ENCODE data around the gene ATP2C1.
"Not testable (repeated sequence)": the region's sequence is repeated elsewhere in the genome, so short reads cannot be mapped to it uniquely, and the experiment has no call there.

The ATP2C1 gene

DNA sequence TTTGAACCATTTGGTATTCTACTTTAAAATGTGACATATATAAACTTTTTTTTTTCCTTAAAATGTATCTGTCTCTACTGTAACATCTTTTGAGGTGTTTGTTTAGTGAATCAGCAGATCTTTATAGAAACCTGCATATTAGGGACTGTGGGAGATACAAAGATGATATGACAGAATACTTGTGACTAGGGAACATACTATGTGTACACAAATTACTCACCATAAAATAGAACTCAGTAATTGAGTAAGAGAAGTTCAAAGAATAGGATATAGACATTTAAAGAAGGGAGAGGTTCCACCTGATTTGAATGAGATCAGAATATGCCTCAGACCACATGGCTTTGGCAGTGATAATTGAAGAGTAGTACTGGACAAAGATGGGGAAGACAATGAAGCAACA, 47.9 kb downstream of the ATP2C1 start:
- no peak for DNase-seq

DNA sequence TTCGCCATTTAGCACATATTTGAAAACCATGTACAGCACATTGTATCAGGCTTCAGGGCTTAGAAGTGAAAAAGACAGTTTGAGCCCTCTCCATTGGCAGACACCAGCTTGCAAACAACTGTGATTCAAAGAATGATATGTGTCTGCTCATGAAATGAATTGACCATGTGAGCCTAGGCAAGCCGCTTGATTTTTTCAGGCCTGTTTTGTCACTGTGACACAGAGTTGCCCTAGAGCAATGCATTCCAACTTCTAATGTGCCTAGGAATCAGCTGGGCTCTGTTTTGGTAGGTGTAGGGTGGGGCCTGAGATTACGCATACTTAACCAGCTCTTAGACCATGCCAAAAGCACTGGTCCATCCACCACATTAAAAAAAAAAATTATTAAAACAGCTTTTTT, 53.0 kb downstream of the ATP2C1 start:
- no peak for DNase-seq

DNA sequence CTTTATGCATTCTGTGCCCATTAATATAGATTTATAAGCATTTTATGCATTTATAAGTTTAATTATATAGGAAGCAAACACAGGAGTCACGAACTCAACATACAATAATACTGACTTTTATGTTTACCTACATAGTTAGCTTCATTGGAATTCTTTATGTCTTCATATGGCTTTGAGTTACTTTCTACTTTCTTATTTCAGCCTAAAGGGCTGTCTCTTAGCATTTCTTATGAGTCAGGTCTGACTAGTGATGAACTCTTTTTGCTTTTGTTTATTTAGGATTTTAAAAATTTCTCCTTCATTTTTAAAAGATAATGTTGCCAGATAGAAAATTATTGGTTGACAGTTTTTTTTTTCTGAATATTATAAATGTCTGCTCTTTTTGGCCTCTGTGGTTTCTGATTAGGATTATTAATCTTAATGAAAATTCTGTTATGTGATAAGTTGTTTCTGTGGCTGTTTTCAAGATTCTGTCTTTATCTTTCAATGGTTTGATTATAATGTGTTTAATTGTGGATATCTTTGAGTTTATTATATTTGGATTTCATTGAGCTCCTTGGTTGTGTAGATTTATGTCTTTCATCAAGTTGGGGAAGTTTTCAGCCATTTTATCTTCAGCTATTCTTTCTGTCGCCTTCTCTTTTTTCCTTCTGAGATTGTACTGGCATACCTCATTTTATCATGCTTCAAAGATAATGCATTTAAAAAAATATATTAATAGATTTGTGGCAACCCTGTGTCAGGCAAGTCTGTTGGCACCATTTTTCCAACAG, 54.3 kb downstream of the ATP2C1 start:
- no peak for DNase-seq

DNA sequence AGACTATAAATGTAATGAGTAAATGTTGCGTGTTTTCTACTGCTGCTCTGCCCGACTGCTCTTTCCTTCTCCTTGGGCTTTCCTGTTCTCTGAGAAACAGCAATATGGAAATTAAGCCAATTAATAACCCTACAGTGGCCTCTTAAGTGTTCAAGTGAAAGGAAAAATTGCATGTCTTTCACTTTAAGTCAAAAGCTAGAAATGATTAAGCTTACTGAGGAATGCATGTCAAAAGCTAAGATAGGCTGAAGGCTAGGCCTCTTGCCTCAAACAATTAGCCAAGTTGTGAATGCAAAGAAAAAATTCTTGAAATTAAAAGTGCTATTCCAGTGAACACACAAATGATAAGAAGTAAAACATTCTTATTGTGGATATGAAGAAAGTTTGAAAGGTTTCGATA, 55.0 kb downstream of the ATP2C1 start:
- no peak for DNase-seq

DNA sequence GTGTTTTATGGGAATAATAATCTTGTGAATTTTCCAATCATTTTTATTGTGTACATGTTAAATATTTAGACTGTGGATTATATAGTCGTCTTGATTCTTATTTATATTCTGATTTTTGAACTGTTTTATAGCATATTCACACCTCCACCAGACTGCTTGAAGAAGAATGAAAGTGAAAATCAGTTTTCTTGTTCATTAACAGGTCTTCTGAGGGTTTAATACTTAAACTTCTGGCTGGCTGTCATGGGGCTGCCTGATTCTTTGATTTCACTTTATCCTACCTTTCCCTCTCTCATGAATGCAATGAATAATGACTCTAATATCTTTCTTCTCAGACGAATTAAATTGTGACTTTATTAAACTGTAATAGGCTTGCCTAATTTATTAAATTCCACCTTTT, 56.2 kb downstream of the ATP2C1 start:
- no peak for DNase-seq

DNA sequence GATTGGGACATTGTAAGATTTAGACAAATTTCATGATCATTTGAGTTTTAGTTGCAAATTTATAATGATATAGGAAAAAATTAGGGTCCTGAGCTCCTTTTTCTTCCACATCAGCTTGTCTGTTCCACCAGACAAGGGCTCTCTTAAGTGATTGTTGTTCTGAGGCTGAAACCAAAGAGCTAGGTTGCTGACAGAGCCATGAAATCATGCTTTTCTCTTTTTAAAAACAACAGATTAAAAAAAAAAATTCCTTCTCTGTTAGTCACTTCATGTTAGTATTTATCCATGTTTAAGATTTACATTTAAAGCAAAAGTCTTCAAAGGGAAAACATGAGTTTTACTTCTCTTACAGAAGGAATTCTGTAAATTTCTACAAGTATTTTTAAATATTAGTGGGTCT, 56.8 kb downstream of the ATP2C1 start:
- DNase-seq = no peak

DNA sequence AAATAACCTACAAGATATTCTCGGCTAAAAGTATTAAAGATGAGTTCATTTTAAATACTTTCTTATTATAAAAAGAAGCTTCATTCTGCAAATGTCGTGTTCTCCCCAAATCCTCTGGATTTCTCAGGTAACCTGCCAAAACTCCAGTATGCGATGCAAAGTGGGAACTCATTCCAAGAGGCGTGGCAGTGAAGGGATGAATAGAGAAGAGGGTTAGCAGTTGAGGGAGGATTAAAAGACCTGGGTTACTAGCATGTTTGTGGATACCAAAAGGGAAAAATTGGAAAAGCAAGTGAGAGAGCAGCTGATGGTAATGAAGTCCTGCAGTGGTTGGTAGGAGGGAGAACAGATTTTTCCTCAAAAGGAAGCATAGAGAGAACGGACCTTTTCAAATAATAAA, 61.6 kb downstream of the ATP2C1 start:
- DNase-seq = no peak

DNA sequence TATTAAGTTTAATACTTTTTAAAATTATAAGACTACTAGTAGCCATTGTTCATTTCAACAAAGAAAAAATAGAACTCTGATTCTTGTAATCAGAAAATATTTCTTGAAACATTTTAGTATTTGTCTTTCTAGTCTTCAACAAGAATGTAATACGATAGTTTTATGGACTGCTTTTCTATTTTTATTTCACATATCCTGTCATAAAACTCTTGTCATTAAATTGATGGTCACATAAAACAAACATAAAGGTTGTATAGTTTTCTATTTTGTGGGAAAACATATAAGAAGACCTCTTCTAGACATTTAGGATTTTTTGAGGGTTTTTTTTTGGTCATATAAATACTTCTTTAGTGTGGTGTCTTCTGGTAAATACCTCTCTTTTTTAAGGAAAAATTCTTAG, 62.4 kb downstream of the ATP2C1 start:
- no peak for DNase-seq

DNA sequence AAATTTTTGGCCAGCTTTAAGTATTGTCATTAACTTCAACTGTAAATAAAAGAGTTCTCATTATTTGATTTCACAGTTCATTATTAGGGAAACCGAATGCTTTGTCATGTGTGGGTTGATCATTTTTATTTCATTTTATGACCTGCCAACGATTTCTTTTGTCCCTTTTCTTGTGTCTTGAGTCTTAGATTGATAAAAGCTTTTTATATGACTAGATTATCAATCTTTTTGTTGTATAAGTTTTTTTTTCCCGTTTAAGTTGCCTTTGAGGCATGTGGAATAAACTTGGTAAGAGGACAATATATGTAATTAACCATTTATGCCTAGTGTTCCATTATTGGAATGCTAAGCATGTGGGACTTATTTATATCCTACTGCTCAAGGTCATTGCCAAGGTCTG, 62.8 kb downstream of the ATP2C1 start:
- no peak for DNase-seq

DNA sequence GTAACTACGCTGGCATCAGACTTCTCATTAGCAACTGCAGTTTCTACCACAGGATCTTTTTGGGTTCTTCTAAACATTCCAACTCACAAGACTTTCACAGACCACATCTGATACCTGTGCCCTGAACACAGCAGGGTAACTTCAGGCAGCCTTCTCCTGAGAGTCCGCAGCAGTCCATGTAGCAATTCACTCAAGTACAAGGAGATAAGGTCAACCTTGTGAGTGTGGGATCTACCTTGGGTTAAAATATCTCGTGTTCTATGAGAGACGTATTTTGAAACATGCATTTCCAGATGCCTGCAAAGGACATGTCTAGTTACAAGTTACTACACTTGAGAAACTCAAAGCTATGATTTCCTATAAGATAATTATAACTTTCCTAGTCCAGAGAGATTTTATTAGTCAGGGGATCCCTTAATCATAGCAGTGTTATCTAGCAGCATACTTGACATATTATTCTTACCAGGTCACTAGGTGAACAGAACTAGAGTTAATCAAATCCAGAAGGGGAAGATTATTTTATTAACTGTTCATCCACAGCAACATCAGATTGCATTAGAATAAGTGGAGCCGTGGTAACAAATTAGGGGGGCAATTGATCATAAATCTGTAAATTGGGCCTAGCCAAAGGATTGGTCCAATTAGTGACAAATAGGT, 66.4 kb downstream of the ATP2C1 start:
- no peak for DNase-seq

DNA sequence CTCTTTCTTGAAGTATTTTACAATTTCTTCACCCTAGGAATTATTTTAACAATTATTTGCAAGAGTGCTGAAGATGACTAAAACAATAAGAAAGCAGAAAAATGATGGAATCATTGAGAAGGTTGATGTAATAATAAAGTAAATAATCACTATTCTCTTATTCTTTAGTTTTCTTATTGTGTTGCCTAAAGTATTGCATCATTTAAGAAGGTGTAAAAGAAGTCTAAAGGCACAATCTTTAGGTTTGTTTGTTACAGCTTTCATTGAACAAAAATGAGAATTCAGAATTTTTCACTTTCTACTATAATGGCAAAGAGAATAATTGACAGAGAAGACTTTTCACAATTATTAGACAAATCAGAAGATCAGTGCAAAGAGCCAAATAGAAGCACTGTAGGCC, 67.6 kb downstream of the ATP2C1 start:
- no peak for DNase-seq

DNA sequence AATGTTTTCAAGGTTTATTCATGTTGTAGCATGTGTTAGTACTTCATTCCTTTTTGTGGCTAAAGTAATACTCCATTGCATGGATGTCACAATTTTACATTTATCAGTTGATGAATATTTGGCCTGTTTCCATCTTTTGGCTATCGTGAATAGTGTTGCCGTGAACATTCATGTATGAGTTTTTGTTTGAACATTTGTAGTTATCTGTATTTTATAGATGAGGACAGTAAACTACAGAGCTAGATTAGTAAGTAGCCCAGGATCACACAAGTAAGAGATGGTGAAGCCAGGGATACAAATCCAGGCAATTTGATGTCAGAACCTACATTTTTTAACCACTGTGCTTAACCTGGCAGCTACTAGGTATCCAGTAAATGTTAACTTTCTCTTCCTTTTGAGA, 69.6 kb downstream of the ATP2C1 start:
- DNase-seq = no peak

DNA sequence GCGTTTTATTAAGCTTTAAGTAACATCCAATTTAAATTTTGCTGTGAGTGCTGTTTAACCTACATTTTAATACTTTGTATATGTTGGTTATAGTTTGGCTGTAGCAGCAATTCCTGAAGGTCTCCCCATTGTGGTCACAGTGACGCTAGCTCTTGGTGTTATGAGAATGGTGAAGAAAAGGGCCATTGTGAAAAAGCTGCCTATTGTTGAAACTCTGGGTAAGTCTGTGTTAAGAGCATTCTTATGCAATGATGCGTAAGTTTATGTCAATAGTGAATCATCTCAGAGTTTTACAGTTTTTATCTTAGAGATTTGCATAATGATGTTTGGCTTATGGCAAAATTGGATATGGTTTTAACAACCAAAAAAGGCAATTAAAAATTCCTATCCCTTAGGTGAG, 70.0 kb downstream of the ATP2C1 start:
- no peak for DNase-seq

DNA sequence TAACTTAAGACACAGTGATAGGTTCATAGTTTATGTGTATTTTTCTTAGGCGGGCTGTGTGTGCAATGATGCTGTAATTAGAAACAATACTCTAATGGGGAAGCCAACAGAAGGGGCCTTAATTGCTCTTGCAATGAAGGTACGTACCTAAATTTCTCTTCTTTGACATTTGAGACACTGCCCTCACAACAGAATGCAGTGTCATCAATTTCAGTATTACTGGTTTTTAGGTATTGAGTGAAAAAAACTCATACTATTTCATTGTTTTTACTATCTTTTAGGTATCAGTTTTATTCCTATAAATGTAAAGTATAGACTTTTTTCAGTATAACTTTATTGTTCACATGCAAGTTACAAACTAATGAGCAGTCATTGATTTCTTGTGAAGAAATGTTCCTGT, 73.4 kb downstream of the ATP2C1 start:
- DNase-seq = no peak

DNA sequence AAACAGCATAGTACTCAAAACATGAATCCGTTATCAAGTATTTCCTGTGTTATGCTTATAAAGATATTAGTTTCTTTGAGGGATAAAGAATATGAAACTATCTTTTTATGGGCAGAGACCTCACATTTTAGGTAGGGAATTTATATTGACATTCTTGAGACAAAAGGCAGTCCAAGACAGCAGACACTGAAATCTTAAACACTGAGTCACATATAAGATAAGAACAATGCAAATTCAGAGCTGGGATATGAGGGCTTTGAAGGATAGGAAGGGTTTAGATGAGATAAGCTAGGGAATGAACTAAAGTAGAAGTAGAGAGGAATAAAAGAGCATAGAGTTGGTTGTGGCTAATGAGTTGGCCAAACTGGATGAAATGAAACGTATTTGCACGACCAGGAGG, 74.3 kb downstream of the ATP2C1 start:
- no peak for DNase-seq

DNA sequence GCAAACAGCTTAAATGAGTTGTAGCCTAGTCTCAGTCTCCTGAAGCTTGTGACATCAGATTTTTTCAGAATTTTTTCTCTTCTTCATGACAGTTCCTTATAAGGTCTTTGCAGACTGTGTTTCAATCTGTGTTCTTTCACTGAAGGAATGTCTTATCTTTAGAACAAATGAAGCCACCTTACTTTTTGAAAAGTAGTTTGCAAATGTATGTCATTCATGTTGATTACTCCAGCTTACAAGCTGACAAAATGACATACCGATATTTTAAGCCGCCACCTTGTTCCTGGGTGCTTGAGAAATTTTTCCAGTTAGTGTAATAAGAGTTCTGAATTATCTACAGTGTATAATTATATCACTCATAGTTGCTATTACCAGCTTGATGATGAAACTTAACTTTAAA, 75.7 kb downstream of the ATP2C1 start:
- no peak for DNase-seq

DNA sequence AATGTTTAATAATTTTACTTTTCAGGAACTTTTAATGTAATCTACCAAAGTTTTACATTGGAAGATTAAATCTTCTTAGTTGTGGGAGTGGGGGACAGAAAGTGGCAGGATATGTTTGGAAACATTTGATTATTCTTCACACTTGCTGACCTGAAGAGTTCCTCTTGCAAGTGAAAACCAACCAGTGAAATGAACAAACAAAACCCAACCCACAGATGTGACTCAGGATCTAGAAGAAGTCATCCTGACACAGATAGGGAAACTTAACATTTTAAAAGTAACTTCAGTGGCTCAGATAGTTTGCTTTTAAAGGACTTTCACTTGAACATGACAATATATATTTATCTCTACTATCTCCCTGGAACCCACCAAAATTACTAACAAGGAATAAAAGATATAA, 77.3 kb downstream of the ATP2C1 start:
- no peak for DNase-seq

DNA sequence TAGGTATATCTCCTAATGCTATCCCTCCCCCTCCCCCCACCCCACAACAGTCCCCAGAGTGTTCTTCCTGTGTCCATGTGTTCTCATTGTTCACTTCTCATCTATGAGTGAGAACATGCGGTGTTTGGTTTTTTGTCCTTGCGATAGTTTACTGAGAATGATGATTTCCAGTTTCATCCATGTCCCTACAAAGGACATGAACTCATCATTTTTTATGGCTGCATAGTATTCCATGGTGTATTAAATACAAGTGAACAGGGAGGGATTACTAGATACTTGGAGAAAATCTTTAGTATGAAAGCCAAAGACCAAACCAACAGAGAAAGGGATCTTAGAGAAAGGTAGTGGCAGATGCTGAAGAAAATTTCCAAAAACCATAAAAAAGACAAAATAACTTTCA, 78.7 kb downstream of the ATP2C1 start:
- DNase-seq = not testable (repeated sequence)

DNA sequence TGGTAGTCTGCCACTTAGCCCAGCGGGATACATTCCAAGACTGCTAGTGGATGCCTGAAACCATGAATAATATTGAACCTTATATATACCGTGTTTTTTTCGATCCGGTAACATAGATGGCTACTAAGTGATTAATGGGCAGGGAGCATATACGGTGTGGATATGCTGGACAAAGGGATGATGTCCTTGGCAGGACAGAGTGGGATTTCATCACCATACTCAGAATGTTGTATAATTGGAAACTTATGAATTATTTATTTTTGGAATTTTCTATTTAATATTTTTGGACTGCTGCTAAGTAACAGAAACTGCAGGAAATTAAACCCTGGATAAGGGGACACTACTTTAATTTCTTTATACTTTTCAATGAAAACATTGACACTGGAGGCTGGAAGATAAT, 79.5 kb downstream of the ATP2C1 start:
- DNase-seq = no peak

DNA sequence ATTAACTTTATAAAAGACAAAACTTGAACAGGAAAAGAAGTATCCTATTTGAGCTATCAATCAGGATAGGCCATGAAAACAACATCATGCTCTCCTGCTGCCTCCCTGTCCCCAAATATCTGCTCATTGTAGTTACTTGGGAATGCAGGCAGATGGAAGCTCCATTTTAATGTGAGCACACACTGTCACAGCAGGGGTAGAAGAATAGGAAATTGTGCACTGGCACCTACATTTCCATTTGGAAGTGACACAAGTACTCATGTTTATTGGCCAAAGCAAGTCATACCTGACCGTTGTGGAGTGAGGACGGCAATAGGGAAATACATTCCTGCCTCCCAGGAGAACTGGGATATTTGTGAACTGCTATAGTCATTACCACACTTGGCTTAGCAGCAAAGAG, 80.3 kb downstream of the ATP2C1 start:
- DNase-seq = no peak

DNA sequence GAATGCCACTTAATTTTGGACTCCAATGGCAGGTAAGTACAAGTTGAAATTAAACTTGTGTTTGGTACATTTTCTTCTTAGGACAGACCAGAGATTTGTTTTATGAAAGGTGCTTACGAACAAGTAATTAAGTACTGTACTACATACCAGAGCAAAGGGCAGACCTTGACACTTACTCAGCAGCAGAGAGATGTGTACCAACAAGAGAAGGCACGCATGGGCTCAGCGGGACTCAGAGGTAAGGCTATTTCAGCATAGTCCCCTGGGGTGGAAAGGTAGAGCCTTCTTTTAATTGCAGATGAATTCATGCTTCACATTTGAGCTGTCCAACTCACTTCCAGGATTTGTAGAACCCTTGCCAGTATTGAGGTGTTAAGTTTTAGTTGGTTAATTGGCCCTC, 81.4 kb downstream of the ATP2C1 start:
- no peak for DNase-seq

DNA sequence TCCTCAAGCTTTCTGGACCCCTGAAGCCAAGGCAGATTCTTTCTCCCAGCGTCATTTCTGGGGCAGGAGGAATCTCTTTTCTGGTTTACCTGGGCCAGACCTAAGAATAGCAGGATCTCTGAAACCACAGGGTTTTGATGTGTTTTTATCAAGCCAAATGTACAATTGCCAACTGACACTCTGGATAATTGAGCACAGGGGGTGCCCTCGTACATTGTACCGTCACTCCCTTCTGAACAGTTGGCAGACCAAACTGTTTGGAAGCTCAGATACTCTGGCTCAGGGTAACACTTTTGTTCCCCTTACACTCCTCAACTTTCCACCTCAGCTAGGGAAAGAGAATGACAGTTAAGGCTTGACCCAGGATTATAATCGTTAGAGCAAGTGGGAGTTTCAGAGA, 82.8 kb downstream of the ATP2C1 start:
- DNase-seq = no peak

DNA sequence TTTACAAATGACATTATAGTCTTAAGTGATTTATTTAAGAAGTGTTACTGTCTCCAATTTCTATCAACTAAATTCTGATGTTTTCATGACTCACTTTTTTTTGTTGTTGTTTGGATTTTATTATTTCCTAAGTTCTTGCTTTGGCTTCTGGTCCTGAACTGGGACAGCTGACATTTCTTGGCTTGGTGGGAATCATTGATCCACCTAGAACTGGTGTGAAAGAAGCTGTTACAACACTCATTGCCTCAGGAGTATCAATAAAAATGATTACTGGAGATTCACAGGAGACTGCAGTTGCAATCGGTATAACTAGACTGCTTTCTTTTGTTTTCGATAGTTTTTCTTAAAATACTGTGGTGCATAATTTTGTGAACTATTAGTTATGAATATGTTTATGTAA, 85.2 kb downstream of the ATP2C1 start:
- no peak for DNase-seq

DNA sequence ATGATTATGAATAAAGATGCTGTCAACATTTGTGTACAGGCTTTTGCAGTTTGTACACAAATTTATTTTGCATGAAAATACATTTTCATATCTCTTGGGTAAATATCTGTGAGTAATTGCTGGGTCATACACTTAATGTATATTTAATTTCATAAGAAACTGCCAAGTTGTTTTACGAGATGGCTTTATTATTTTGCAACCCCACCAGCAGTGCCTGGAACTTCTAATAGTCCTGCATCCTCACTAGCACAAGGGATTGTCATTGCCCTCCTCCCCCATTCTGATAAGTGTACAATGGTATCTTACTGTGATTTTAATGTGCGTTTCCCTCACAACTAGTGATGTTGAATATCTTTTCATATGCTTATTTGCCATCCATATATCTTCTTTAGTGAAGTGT, 87.6 kb downstream of the ATP2C1 start:
- DNase-seq = no peak

DNA sequence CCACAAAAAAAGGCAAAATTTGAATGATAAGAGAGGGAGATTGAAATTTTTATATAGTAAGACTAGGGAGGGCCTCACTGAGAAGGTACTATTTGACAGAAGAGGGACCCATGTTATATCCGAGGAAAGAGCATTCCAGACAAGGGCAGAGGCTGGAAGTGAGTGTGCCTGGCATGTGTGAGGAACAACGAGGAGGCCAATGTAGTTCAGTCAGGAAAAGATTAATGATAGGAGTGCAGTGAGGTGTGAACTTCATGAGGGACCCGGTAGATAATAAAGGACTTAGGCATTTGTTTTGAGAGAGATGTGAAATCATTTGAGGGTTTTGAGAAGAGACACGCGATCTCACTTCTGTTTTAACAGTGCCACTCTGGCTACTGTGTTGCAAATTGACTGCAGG, 96.4 kb downstream of the ATP2C1 start:
- no peak for DNase-seq
